OCI-LY3 (cell line): ENCODE data around the gene PPP5C.

Experiments used
- CTCF ChIP-seq: fragments of 200-600, 300-600 bp; sonication (generic); IDR thresholded peaks from 2 replicates; pipeline ENCODE4 v1.5.1; 2014; ENCODE audit warnings: antibody characterized with exemption, low read length, low read depth
- EZH2phosphoT487 ChIP-seq: fragments of 200-600 bp; shearing (Covaris generic); IDR thresholded peaks from 2 replicates; pipeline ENCODE4 v1.6.1; 2018; ENCODE audit warnings: antibody characterized with exemption, mixed run types, low read depth

- TF ChIP-seq CTCF (no peak), EZH2phosphoT487 (no peak)
Observed at GRCh38 chr19:46345157-46345556, 1.7 kb upstream of the PPP5C start.
